ENCODE data around the gene DAPK1.

DAPK1 gene

DNA sequence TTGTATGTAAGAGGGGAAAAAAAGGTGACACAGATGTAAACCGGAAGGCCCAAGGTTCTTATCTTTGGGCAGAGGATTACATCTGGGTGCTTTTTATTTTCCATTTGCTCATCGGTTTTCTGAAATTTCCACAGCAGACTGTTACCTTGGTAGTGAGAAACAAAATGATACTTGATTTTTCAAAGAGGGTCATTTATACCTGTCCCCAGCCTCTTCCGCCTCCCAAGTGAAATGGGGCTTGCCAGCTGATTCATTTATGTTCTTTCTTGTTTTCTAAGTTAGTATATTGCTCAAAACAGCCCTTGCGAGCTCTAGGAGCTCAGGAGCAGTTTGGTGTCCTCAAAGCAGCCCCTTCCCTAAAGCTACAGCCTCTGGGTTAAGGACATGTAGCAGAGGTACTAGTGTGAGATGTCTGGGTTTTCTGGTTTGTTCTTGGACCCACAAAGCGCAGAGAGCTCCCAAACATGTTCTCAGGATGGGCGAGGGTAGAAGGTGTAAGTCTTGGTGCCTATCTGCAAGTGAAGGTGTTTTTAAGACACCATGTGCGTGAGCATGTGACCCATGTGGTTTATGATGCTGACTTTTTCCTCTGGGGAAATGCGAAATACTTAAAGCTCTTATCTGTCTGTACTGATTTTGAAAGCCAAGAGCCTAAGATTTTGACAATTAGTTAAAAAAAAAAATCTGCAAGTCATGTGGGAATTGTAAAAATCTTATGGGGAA is 38.3 kb downstream of the DAPK1 start:
- no peak for ATAC-seq
- no peak for TF ChIP-seq ZC3H10 (CRISPR knock-in tag; IDR thresholded peaks at IDR 0.05)
- TF ChIP-seq ZFP3 (CRISPR knock-in tag; IDR thresholded peaks at IDR 0.05), result no peak
- TF ChIP-seq, protein P1, sequence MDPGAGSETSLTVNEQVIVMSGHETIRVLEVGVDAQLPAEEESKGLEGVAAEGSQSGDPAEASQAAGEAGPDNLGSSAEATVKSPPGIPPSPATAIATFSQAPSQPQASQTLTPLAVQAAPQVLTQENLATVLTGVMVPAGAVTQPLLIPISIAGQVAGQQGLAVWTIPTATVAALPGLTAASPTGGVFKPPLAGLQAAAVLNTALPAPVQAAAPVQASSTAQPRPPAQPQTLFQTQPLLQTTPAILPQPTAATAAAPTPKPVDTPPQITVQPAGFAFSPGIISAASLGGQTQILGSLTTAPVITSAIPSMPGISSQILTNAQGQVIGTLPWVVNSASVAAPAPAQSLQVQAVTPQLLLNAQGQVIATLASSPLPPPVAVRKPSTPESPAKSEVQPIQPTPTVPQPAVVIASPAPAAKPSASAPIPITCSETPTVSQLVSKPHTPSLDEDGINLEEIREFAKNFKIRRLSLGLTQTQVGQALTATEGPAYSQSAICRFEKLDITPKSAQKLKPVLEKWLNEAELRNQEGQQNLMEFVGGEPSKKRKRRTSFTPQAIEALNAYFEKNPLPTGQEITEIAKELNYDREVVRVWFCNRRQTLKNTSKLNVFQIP (CRISPR knock-in tag; IDR thresholded peaks at IDR 0.05; ENCODE audit: borderline replicate concordance, low read depth), result no peak
- TF ChIP-seq, protein P2, sequence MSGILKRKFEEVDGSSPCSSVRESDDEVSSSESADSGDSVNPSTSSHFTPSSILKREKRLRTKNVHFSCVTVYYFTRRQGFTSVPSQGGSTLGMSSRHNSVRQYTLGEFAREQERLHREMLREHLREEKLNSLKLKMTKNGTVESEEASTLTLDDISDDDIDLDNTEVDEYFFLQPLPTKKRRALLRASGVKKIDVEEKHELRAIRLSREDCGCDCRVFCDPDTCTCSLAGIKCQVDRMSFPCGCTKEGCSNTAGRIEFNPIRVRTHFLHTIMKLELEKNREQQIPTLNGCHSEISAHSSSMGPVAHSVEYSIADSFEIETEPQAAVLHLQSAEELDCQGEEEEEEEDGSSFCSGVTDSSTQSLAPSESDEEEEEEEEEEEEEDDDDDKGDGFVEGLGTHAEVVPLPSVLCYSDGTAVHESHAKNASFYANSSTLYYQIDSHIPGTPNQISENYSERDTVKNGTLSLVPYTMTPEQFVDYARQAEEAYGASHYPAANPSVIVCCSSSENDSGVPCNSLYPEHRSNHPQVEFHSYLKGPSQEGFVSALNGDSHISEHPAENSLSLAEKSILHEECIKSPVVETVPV (CRISPR knock-in tag; IDR thresholded peaks at IDR 0.05), result no peak

DNA sequence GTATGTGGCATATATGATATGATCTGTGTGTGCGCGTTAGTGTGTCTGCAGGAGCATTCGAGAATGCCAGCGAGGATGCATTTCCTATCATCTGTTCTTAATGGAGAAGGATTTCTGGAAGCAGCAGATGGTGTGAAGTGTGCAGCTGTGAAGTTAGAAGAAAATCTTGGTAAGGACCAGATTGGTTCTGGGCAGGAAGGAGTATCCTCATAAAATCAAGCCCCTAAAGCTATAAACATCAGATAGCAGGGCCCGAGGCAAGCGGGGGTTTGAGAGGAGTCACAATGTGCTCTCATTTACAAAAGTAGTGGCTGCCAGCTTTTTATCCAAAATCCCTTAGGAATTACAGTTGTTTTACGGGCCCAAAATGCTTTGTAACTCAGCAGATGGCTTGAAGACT is 40.0 kb downstream of the DAPK1 start:
- TF ChIP-seq CSDC2 (CRISPR knock-in tag; IDR thresholded peaks at IDR 0.05) (no peak), PPARA (CRISPR knock-in tag; IDR thresholded peaks at IDR 0.05; ENCODE audit: borderline replicate concordance) (no peak), ISL1 (CRISPR knock-in tag; IDR thresholded peaks at IDR 0.05) (no peak), ESRRG (CRISPR knock-in tag; IDR thresholded peaks at IDR 0.05) (no peak)
- TF ChIP-seq, protein P1 (CRISPR knock-in tag; IDR thresholded peaks at IDR 0.05; ENCODE audit: borderline replicate concordance, low read depth), result no peak
- TF ChIP-seq, protein P3, sequence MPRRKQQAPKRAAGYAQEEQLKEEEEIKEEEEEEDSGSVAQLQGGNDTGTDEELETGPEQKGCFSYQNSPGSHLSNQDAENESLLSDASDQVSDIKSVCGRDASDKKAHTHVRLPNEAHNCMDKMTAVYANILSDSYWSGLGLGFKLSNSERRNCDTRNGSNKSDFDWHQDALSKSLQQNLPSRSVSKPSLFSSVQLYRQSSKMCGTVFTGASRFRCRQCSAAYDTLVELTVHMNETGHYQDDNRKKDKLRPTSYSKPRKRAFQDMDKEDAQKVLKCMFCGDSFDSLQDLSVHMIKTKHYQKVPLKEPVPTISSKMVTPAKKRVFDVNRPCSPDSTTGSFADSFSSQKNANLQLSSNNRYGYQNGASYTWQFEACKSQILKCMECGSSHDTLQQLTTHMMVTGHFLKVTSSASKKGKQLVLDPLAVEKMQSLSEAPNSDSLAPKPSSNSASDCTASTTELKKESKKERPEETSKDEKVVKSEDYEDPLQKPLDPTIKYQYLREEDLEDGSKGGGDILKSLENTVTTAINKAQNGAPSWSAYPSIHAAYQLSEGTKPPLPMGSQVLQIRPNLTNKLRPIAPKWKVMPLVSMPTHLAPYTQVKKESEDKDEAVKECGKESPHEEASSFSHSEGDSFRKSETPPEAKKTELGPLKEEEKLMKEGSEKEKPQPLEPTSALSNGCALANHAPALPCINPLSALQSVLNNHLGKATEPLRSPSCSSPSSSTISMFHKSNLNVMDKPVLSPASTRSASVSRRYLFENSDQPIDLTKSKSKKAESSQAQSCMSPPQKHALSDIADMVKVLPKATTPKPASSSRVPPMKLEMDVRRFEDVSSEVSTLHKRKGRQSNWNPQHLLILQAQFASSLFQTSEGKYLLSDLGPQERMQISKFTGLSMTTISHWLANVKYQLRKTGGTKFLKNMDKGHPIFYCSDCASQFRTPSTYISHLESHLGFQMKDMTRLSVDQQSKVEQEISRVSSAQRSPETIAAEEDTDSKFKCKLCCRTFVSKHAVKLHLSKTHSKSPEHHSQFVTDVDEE (CRISPR knock-in tag; IDR thresholded peaks at IDR 0.05), result no peak
- TF ChIP-seq, protein P4, sequence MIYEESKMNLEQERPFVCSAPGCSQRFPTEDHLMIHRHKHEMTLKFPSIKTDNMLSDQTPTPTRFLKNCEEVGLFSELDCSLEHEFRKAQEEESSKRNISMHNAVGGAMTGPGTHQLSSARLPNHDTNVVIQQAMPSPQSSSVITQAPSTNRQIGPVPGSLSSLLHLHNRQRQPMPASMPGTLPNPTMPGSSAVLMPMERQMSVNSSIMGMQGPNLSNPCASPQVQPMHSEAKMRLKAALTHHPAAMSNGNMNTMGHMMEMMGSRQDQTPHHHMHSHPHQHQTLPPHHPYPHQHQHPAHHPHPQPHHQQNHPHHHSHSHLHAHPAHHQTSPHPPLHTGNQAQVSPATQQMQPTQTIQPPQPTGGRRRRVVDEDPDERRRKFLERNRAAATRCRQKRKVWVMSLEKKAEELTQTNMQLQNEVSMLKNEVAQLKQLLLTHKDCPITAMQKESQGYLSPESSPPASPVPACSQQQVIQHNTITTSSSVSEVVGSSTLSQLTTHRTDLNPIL (CRISPR knock-in tag; IDR thresholded peaks at IDR 0.05; ENCODE audit: low read depth), result no peak
- ATAC-seq, result no peak

DNA sequence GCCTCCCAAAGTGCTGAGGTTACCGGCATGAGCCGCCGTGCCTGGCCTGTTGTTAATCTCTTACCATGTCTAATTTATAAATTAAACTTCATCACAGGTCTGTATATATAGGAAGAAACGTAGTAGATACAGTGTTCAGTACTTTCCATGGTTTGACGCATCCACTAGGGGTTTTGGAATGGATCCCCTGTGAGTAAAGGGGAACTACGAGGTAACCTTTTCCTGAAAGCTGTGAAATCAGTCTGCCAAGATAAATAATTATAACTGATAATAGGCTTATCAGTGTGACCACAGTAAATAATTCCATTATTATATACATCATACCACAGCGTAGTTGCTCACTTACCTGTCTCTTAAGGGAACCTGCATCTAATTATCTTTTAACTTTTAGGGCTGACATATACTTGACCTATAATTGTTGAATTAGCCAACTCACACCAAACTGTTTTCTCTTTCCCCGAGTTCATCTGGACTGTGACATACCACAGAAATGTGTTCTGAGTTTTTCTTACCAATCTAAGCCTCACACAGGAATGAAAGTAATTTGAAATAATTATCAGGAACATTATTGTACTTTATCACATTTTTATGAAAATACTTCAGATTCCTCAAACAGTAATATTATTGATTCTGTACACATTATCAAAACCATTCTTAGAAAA is 42.9 kb downstream of the DAPK1 start:
- TF ChIP-seq RARB (CRISPR knock-in tag; IDR thresholded peaks at IDR 0.05) (no peak), PPARA (CRISPR knock-in tag; IDR thresholded peaks at IDR 0.05; ENCODE audit: borderline replicate concordance) (no peak), ZFP3 (CRISPR knock-in tag; IDR thresholded peaks at IDR 0.05) (no peak)
- TF ChIP-seq, protein P1 (CRISPR knock-in tag; IDR thresholded peaks at IDR 0.05; ENCODE audit: borderline replicate concordance, low read depth), result no peak
- no peak for ATAC-seq

DNA sequence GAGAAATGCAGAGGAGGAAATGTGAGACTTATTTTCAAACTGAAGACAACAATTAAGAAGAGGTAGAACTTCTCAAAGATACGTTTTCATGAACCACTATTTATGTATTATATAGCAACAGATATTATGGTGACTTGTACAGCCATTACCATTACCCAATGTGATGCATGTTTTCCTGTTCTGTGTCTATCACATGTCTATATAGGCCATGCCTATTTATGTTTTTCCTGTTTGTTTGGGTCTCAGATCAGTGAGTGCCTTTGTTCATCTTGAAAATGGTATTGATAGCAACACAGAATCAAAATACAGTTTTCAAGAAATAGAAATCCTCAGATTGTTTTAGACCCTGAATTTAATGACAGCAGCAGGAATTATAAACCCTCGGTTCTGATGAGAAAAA is 44.0 kb downstream of the DAPK1 start:
- no peak for ATAC-seq
- no peak for TF ChIP-seq CSDC2 (CRISPR knock-in tag; IDR thresholded peaks at IDR 0.05)
- TF ChIP-seq ZNF70 (CRISPR knock-in tag; IDR thresholded peaks at IDR 0.05), result no peak
- TF ChIP-seq, protein P5, sequence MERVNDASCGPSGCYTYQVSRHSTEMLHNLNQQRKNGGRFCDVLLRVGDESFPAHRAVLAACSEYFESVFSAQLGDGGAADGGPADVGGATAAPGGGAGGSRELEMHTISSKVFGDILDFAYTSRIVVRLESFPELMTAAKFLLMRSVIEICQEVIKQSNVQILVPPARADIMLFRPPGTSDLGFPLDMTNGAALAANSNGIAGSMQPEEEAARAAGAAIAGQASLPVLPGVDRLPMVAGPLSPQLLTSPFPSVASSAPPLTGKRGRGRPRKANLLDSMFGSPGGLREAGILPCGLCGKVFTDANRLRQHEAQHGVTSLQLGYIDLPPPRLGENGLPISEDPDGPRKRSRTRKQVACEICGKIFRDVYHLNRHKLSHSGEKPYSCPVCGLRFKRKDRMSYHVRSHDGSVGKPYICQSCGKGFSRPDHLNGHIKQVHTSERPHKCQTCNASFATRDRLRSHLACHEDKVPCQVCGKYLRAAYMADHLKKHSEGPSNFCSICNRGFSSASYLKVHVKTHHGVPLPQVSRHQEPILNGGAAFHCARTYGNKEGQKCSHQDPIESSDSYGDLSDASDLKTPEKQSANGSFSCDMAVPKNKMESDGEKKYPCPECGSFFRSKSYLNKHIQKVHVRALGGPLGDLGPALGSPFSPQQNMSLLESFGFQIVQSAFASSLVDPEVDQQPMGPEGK (CRISPR knock-in tag; IDR thresholded peaks at IDR 0.05; ENCODE audit: borderline replicate concordance), result no peak
- no peak for TF ChIP-seq ESRRG (CRISPR knock-in tag; IDR thresholded peaks at IDR 0.05)
- TF ChIP-seq, protein P3 (CRISPR knock-in tag; IDR thresholded peaks at IDR 0.05), result no peak
- TF ChIP-seq ZNF8 (CRISPR knock-in tag; IDR thresholded peaks at IDR 0.05), result no peak
- TF ChIP-seq, protein P2 (CRISPR knock-in tag; IDR thresholded peaks at IDR 0.05), result no peak
- no peak for TF ChIP-seq ZFP30 (CRISPR knock-in tag; IDR thresholded peaks at IDR 0.05)

Measured in SK-N-SH treated with all-trans-retinoic acid at 6 μM for 48 hours (cell line).